ENCODE measurements around the gene ZNF451.

DNA sequence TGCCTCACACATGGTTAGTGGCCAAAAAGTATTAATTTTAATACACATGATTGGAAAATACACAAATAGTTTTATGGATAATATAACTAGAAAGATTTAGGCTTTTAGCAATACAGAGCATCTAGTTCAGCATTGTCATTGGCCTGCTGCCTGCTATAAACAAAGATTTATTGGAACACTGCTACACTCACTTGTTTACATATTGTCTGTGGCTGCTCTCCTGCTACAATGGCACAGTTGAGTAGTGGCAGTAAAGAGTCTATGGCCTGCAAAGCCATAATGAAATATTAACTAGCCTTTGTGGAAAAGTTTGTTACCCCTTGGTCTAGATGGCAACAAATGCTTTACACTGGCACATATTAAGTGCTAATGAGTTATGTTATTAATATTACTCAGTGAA is 37.8 kb downstream of the ZNF451 start:
- TF ChIP-seq CTCF (conservative IDR thresholded peaks at IDR 0.05; ENCODE audit: low read depth, low read length) (no peak), EZH2 (IDR thresholded peaks at IDR 0.05; ENCODE audit: borderline replicate concordance, low read depth, low read length, poor library complexity, severe bottlenecking) (no peak)

All from A673 (cell line).